Thyroid gland (tissue), 4 donors: ENCODE data around the gene ZDHHC17. TPM values are rescaled to one million over a fixed set of nuclear protein-coding genes. Genes with fewer than 3 reads are reported as not detected.
"Not testable (repeated sequence)": the region's sequence is repeated elsewhere in the genome, so short reads cannot be mapped to it uniquely, and the experiment has no call there.

Experiments used
- DNase-seq, 2 donors: peaks; one replicate each; pipeline ENCODE4 v3.0.0-alpha.2; 2019
- H3K27ac ChIP-seq, 3 donors: fragments of 200-600 bp; sonication (generic); 1 replicate in 2 of 3; 2 replicates in 1 of 3; pipeline ENCODE4 v1.5.1; 2016 to 2019; ENCODE audit warnings: mild to moderate bottlenecking in 1 of 3, moderate library complexity in 1 of 3
- H3K27me3 ChIP-seq: fragments of 200-600 bp; sonication (generic); one replicate; pipeline ENCODE4 v1.5.1; 2019
- H3K36me3 ChIP-seq, 2 donors: fragments of 200-600 bp; sonication (generic); one replicate each; pipeline ENCODE4 v1.5.1; 2016 to 2019
- H3K4me1 ChIP-seq, 2 donors: fragments of 200-600 bp; sonication (generic); one replicate each; pipeline ENCODE4 v1.5.1; 2017 to 2019
- H3K4me3 ChIP-seq, 3 donors: fragments of 200-600 bp; sonication (generic); replicated peaks in 1 of 3; 1 replicate in 2 of 3; 2 replicates in 1 of 3; pipeline ENCODE4 v1.5.1; 2016; ENCODE audit warnings: mild to moderate bottlenecking in 1 of 3
- H3K9me3 ChIP-seq: fragments of 200-600 bp; sonication (generic); one replicate; pipeline ENCODE4 v1.5.1; 2017
- POLR2A ChIP-seq, 2 donors: fragments of 450-650 bp; IDR thresholded peaks; one replicate each; pipeline ENCODE4 v1.6.1; 2017; ENCODE audit warnings: antibody characterized with exemption in 2 of 2, mild to moderate bottlenecking in 2 of 2, moderate library complexity in 1 of 2
- WGBS, 2 donors: methylation state at CpG; one replicate each; pipeline ENCODE4 v1.1.5; 2017; 5-methylcytosine and 5-hydroxymethylcytosine counted together
- intact Hi-C: fragments of 100-400 bp; cut with DNase I; formaldehyde crosslinking; loops from one replicate; pipeline ENCODE4 v1.15.1; 2023
- total RNA-seq, 4 donors: library from RNA; depleted of rRNA; stranded (reverse); fragments of >200 nt; gene quantifications; one replicate each; pipeline ENCODE4 v1.2.3, GENCODE V29; 2016
- TF ChIP-seq, protein P1 (sequence below), 6 experiments: fragments of 200-600 bp in 3 of 6; fragments of 450-650 bp in 3 of 6; sonication (generic) in 3 of 6; IDR thresholded peaks; one replicate each; pipeline ENCODE4 v1.5.1; 2016 to 2019; ENCODE audit warnings: antibody characterized with exemption in 6 of 6, mild to moderate bottlenecking in 2 of 6, inconsistent platforms in 1 of 6, moderate library complexity in 1 of 6

The ZDHHC17 gene
- total RNA-seq, 4 donors from 2014 or later = 30.8 to 120 (median 53.4) TPM

DNA sequence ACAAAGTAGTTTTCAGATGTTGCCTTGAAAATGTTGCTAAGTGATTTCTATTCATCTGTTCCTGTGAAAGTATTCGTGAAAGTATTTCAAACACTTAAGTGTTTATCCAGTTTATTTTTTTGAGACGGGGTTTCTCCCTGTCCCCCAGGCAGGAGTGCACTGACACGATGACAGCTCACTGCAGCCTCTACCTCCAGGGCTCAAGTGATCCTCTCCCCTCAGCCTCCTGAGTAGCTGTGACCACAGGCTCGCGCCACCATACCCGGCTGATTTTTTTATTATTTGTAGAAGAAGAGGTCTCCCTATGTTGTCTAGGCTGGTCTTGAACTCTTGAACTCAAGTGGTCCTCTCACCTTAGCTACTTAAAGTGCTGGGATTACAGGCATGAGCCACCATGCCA is 1.7 kb downstream of the ZDHHC17 start:
- no peak overlapping the region for H3K4me3 ChIP-seq
- no peaks in the 10 kb centered on the region for H3K36me3 ChIP-seq
- H3K27ac ChIP-seq = no peak overlapping the region
- no peak for DNase-seq
- 66 to 70% methylated on average over 6 of the region's 6 CpGs for WGBS, 2 donors
- H3K27me3 ChIP-seq = no peaks in the 10 kb centered on the region
- H3K4me1 ChIP-seq = peaks cover 0 to 14% of the 10 kb centered on the region in 2 donors
- TF ChIP-seq, protein P1, sequence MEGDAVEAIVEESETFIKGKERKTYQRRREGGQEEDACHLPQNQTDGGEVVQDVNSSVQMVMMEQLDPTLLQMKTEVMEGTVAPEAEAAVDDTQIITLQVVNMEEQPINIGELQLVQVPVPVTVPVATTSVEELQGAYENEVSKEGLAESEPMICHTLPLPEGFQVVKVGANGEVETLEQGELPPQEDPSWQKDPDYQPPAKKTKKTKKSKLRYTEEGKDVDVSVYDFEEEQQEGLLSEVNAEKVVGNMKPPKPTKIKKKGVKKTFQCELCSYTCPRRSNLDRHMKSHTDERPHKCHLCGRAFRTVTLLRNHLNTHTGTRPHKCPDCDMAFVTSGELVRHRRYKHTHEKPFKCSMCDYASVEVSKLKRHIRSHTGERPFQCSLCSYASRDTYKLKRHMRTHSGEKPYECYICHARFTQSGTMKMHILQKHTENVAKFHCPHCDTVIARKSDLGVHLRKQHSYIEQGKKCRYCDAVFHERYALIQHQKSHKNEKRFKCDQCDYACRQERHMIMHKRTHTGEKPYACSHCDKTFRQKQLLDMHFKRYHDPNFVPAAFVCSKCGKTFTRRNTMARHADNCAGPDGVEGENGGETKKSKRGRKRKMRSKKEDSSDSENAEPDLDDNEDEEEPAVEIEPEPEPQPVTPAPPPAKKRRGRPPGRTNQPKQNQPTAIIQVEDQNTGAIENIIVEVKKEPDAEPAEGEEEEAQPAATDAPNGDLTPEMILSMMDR (IDR thresholded peaks at IDR 0.05) = no peak
- no peak for TF ChIP-seq POLR2A (IDR thresholded peaks at IDR 0.05)
- no peaks in the 10 kb centered on the region for H3K9me3 ChIP-seq
- intact Hi-C loops = no loop called here

DNA sequence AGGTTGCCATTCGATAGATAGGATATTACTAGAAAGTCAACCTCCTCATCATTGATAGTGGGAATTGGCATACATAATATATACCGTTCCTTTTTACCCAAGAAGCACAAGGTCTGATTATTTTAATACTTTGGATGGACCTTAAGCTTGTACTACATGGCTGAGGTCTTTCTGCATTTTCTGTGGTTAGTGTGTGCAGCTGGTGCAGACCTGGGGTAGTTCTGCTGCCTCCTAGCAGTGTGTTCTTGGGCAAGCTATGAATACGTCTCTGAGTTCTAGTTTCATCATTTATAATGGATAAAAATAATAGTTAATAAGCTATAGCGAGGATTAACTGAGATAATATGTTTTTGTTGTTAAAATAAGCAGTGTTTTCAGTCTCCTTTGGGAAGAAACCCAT is 2.2 kb downstream of the ZDHHC17 start:
- WGBS, 2 donors = 90 to 91% methylated on average over 4 of the region's 4 CpGs

DNA sequence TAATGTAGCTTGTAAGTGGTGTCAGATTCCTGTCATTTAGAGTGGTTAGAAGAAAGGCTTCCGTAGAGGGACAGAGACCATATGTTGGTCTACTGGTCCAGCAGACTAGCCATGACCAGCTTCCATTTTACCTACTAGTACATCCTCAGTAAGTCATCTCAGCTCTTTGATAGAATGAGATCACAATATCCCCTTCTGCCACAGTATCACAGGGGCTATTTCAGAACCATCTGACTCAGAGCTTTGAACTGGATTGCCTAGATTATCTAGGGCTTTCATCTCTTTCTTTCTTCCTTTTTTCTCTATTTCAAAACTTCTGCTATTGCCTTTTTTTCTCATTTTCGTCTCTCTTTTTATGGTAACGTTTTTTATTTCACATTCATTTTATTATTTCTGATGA is 4.7 kb downstream of the ZDHHC17 start:
- H3K36me3 ChIP-seq = no peaks in the 10 kb centered on the region
- intact Hi-C loops = no loop called here
- TF ChIP-seq POLR2A (IDR thresholded peaks at IDR 0.05) = no peak
- TF ChIP-seq, protein P1 (IDR thresholded peaks at IDR 0.05) = no peak
- no peak overlapping the region for H3K27ac ChIP-seq
- peaks cover 0 to 11% of the 10 kb centered on the region in 2 donors for H3K4me1 ChIP-seq
- H3K9me3 ChIP-seq = no peaks in the 10 kb centered on the region
- H3K27me3 ChIP-seq = no peaks in the 10 kb centered on the region
- no peak overlapping the region for H3K4me3 ChIP-seq
- DNase-seq = no peak
- 81 to 90% methylated on average over 3 of the region's 3 CpGs for WGBS, 2 donors

More for the DNA sequence above, 2.2 kb downstream of the ZDHHC17 start:
- Histone ChIP-seq H3K36me3 (no peaks in the 10 kb centered on the region), H3K9me3 (no peaks in the 10 kb centered on the region), H3K27me3 (no peaks in the 10 kb centered on the region), H3K4me3 (no peak overlapping the region), H3K27ac (no peak overlapping the region), H3K4me1 (peaks cover 0 to 14% of the 10 kb centered on the region in 2 donors)
- intact Hi-C loops = no loop called here
- DNase-seq = no peak
- no peak for TF ChIP-seq POLR2A (IDR thresholded peaks at IDR 0.05)
- TF ChIP-seq, protein P1 (IDR thresholded peaks at IDR 0.05) = no peak

DNA sequence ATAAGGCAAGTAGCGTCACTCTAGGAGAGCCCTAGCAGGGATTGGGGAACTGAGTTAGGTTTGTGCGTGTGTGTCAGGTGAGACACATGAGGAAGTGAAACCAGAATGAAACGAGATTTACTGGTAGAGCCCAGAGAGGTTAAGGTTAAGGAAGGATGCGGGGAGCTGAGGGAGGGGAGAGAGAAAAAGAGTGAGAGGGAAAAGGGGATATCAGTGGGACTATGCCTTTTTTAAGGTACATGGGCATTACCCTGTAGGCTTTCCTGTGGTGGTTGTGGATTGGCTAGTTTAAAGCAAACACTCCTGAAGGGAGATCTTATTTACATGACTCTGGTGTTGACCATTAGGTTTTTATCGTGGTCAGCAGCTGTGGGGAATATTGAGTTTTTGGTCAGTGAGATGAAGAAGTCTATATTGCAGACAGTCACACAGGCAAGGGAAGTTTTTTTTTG is 13.9 kb downstream of the ZDHHC17 start:
- intact Hi-C loops = no loop called here
- H3K4me1 ChIP-seq = peaks cover 0 to 11% of the 10 kb centered on the region in 2 donors
- WGBS, 2 donors = 81 to 82% methylated on average over 5 of the region's 5 CpGs
- no peaks in the 10 kb centered on the region for H3K9me3 ChIP-seq
- no peak for DNase-seq
- H3K27me3 ChIP-seq = no peaks in the 10 kb centered on the region
- no peak overlapping the region for H3K27ac ChIP-seq
- H3K36me3 ChIP-seq = no peaks in the 10 kb centered on the region
- TF ChIP-seq POLR2A (IDR thresholded peaks at IDR 0.05) = no peak
- TF ChIP-seq, protein P1 (IDR thresholded peaks at IDR 0.05) = no peak
- no peak overlapping the region for H3K4me3 ChIP-seq

DNA sequence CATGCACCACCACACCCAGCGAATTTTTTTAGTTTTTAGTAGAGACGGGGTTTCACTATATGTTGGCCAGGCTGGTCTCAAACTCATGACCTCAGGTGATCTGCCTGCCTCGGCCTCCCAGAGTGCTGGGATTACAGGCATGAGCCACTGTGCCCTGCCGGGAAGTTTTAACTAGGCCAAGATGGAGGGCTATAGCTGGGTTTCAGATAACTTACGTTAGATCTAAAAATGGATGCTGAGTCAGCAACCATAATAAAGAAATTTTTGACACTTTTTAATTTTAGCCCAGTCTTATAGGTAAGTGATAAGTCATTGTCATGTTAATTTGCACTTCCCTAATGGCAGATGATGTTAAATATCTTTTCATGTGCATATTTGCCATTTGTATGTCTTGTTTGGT is 14.4 kb downstream of the ZDHHC17 start:
- Histone ChIP-seq H3K27me3 (no peaks in the 10 kb centered on the region), H3K9me3 (no peaks in the 10 kb centered on the region), H3K27ac (no peak overlapping the region), H3K4me1 (peaks cover 0 to 11% of the 10 kb centered on the region in 2 donors), H3K4me3 (no peak overlapping the region), H3K36me3 (no peaks in the 10 kb centered on the region)
- 85 to 97% methylated on average over 5 of the region's 5 CpGs for WGBS, 2 donors
- TF ChIP-seq, protein P1 (IDR thresholded peaks at IDR 0.05) = no peak
- no peak for TF ChIP-seq POLR2A (IDR thresholded peaks at IDR 0.05)
- DNase-seq = no peak
- intact Hi-C loops = no loop called here

DNA sequence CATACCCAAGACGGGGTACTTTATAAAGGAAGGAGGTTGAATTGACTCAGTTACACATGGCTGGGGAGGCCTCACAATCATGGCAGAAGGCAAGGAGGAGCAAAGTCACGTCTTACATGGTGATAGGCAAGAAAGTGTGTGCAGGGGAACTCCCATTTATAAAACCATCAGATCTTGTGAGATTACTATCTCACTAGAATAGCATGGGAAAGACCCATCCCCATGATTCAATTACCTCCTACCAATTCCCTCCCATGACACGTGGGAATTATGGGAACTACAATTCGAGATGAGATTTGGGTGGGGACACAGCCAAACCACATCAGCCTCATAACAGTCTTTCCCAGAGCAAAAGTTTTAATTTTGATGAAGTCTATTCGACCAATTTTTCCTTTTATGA is 15.4 kb downstream of the ZDHHC17 start:
- intact Hi-C loops = not testable (repeated sequence)
- WGBS, 2 donors = 87 to 90% methylated on average over 5 of the region's 5 CpGs

More for the DNA sequence above, 15.4 kb downstream of the ZDHHC17 start:
- H3K27ac ChIP-seq, H3K36me3 ChIP-seq, DNase-seq, H3K4me3 ChIP-seq, H3K9me3 ChIP-seq, H3K27me3 ChIP-seq: not testable (repeated sequence)
- H3K4me1 ChIP-seq = peaks cover 3 to 12% of the 10 kb centered on the region in 2 donors
